T-cell (primary cell): ENCODE measurements around the gene DAPK1. TPM values are rescaled to one million over a fixed set of nuclear protein-coding genes. Genes with fewer than 3 reads are reported as not detected.

Experiments used
- ATAC-seq, 4 experiments: fragments of 200-7000 bp in 3 of 4; fragments of 150-1000 bp in 1 of 4; cut with Tn5 transposase; replicated peaks in 1 of 4; 1 replicate in 3 of 4; 2 replicates in 1 of 4; pipeline ENCODE4 v1.10.0; 2021; ENCODE audit warnings: moderate library complexity in 3 of 4, mild to moderate bottlenecking in 2 of 4, moderate number of reproducible peaks in 1 of 4
- CTCF ChIA-PET, 2 donors: fragments of 300-600 bp; sonication (Branson Sonifier 250); formaldehyde crosslinking; loops; one replicate each; lab custom pipeline; 2022; ENCODE audit warnings: antibody characterized with exemption in 2 of 2; lab: Charles Lee
- POLR2A ChIA-PET, 2 donors: fragments of 300-600 bp; sonication (Branson Sonifier 250); formaldehyde crosslinking; loops; one replicate each; lab custom pipeline; 2022; ENCODE audit warnings: antibody characterized with exemption in 2 of 2; lab: Charles Lee
- DNase-seq, 35 experiments: peaks; one replicate each; pipeline versions ENCODE4 v3.0.0 to v3.0.0-alpha.2; 2013 to 2023
- H3K27ac ChIP-seq: one replicate; pipeline ENCODE4 v1.5.1; 2013; ENCODE audit warnings: low read length
- H3K27me3 ChIP-seq, 2 experiments: replicated peaks in 1 of 2; 1 replicate in 1 of 2; 2 replicates in 1 of 2; pipeline versions ENCODE4 v1.6.1 to v1.7.0; 2013; ENCODE audit warnings: low read length in 1 of 2, mixed read lengths in 1 of 2; ENCODE audit not compliant: control insufficient read depth in 2 of 2, insufficient read depth in 2 of 2; ENCODE audit errors: extremely low read depth in 1 of 2
- H3K36me3 ChIP-seq, 2 donors: 1 replicate in 1 of 2; 2 replicates in 1 of 2; pipeline versions ENCODE4 v1.6.1 to v1.7.0; 2013; ENCODE audit warnings: low read length in 1 of 2; ENCODE audit not compliant: control insufficient read depth in 2 of 2, insufficient read depth in 1 of 2; ENCODE audit errors: extremely low read depth in 1 of 2
- H3K4me1 ChIP-seq, 2 experiments: 1 replicate in 1 of 2; 2 replicates in 1 of 2; pipeline versions ENCODE4 v1.6.1 to v1.7.0; 2013; ENCODE audit warnings: low read length in 2 of 2, mixed read lengths in 1 of 2; ENCODE audit not compliant: insufficient read depth in 2 of 2, control insufficient read depth in 1 of 2; ENCODE audit errors: extremely low read depth in 1 of 2
- H3K4me3 ChIP-seq, 2 donors: 1 replicate in 1 of 2; 2 replicates in 1 of 2; pipeline versions ENCODE4 v1.5.1 to v1.7.0; 2013; ENCODE audit warnings: mild to moderate bottlenecking in 2 of 2, low read length in 1 of 2, moderate library complexity in 1 of 2; ENCODE audit not compliant: control insufficient read depth in 1 of 2; ENCODE audit errors: extremely low read depth in 1 of 2
- H3K9me3 ChIP-seq: 2 replicates; pipeline ENCODE4 v1.7.0; 2013
- H3K27ac Mint-ChIP-seq, 2 donors: one replicate each; pipeline ENCODE4 v1.8.0; 2020 to 2021; ENCODE audit warnings: mild to moderate bottlenecking in 2 of 2, mixed read lengths in 2 of 2
- H3K27me3 Mint-ChIP-seq, 2 donors: one replicate each; pipeline ENCODE4 v1.8.0; 2021 to 2022; ENCODE audit warnings: mixed read lengths in 2 of 2
- H3K36me3 Mint-ChIP-seq: one replicate; pipeline ENCODE4 v1.8.0; 2021; ENCODE audit warnings: mixed read lengths
- H3K4me1 Mint-ChIP-seq, 3 donors: one replicate each; pipeline ENCODE4 v1.8.0; 2020 to 2022; ENCODE audit warnings: mixed read lengths in 3 of 3, mild to moderate bottlenecking in 1 of 3
- H3K4me3 Mint-ChIP-seq, 3 donors: one replicate each; pipeline ENCODE4 v1.8.0; 2020 to 2022; ENCODE audit warnings: mild to moderate bottlenecking in 3 of 3, mixed read lengths in 3 of 3, moderate library complexity in 3 of 3
- H3K9me3 Mint-ChIP-seq, 3 donors: one replicate each; pipeline ENCODE4 v1.8.0; 2020 to 2022; ENCODE audit warnings: mixed read lengths in 3 of 3
- WGBS: methylation state at CpG from one replicate; pipeline ENCODE4 v1.1.5; 2013; ENCODE audit warnings: missing lambda C conversion rate; ENCODE audit not compliant: insufficient coverage; 5-methylcytosine and 5-hydroxymethylcytosine counted together
- total RNA-seq, 35 experiments: library from RNA in 6 of 35; stranded (reverse) in 6 of 35; fragments of 120-200 nt in 1 of 35; gene quantifications; one replicate each; pipeline versions ENCODE4 v1.2.1 to v1.2.4 and lab custom pipeline; 2013 to 2026

DAPK1 gene
- total RNA-seq, 5 donors from 2014 or later (not counting 1 experiment from before 2014, with no cell fraction given), result 1.7 to 4.2 (median 2.8) TPM

DNA sequence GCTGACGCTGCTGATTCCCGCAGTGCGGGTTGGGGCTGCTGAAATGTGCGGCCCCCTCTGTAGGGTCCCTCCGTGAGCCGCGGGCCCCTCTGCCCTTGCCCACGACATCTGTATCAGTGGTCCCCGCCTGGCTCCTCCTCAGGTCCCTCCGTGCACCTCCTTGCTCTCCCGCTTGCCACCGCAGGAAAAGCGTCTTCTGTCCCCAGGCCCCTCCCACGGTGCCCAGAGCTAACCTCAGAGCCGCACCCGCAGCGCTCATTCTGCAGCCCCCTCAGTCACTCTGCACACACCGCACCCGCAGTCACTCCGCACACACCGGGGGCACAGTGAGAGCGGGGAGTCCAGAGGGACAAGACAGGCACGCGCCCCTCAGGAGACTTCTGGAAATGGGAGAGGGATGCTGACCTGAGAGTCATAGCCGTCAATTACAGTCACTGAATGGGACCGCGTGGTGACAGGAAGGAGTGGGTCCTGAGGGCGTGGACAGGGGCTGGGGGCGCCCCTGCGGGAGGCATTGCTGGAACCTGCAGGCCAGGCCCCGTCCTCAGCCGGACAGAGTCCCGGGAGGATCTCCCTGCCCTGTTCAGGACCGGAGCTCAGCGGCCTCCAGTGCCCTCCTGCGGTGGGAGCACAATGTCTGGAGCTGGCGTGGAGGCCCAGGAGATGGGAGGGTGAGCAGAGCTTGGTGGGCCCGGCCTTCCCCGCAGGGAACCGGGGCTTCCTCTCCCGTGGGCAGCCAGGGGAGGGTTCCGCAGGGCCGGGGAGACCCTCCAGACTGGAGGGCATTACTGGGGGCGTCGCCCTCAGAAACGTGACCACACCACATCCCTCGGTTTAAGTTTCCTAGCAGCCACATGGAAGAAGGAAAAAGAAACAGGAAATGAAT lies 162.1 kb downstream of the DAPK1 start:
- H3K9me3 Mint-ChIP-seq, result no peaks in the 10 kb centered on the region
- ChIA-PET CTCF (no interaction called here), POLR2A (no interaction called here)
- H3K36me3 Mint-ChIP-seq, result no peaks in the 10 kb centered on the region
- Histone ChIP-seq H3K4me1 (no peaks in the 10 kb centered on the region), H3K4me3 (no peak overlapping the region), H3K9me3 (no peaks in the 10 kb centered on the region), H3K27ac (no peak overlapping the region), H3K27me3 (peaks cover 0 to 12% of the 10 kb centered on the region in 2 experiments), H3K36me3 (no peaks in the 10 kb centered on the region)
- WGBS, result 91% methylated on average over 37 of the region's 47 CpGs
- no peak for ATAC-seq
- DNase-seq, result no peak
- H3K27ac Mint-ChIP-seq, result no peak overlapping the region
- no peaks in the 10 kb centered on the region for H3K4me1 Mint-ChIP-seq
- peaks cover 5% of the 10 kb centered on the region in 2 donors for H3K27me3 Mint-ChIP-seq
- no peak overlapping the region for H3K4me3 Mint-ChIP-seq

GRCh38 chr9:87661241-87661640 lies 163.6 kb downstream of the DAPK1 start:
- Mint-ChIP-seq H3K4me1 (no peaks in the 10 kb centered on the region), H3K27me3 (peaks cover 3 to 4% of the 10 kb centered on the region in 2 donors), H3K36me3 (no peaks in the 10 kb centered on the region), H3K9me3 (no peaks in the 10 kb centered on the region), H3K27ac (no peak overlapping the region), H3K4me3 (no peak overlapping the region)
- Histone ChIP-seq H3K27me3 (peaks cover 0 to 12% of the 10 kb centered on the region in 2 experiments), H3K36me3 (no peaks in the 10 kb centered on the region), H3K27ac (no peak overlapping the region), H3K4me3 (no peak overlapping the region), H3K9me3 (no peaks in the 10 kb centered on the region), H3K4me1 (no peaks in the 10 kb centered on the region)
- CTCF ChIA-PET, result no interaction called here
- no peak for ATAC-seq
- WGBS, result no CpG with 5 or more reads among the region's 1 CpG
- no peak for DNase-seq
- POLR2A ChIA-PET, result no interaction called here

DNA sequence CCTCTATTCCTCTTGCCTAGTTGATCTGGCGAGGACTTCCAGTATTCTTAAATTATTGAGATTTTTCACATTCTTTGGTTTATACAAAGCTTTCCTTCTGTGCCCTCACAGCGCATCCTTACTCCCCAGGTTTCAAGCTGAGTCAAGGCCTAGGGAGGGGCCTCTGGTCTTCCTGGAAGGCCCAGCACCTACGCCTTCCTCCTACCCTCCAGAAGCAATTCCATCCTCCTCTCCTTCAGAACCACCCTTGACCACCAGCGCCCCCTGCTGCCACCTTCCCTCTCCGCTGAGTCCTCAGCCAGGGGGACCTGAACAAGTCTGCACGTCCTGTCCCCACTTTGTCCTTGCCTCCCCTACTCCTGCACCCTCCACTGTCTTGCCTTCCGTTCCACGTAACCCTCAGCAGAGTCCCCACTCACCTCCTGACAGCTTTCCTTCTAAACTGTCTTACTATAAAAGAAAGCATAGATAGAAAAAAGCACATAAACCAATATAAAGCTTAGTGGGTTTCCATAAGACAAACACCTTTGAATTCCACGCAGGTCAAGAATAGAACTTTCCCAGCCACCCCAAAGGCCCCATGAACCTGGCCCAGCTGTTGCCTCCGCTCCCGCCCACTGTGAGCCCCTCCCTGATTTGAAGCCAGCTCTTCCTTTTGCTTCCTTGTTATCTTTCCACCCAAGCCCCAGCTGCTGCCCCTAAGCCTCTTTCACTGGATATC lies 165.3 kb downstream of the DAPK1 start:
- no peak overlapping the region for H3K27ac Mint-ChIP-seq
- Histone ChIP-seq H3K27ac (no peak overlapping the region), H3K27me3 (peaks cover 0 to 12% of the 10 kb centered on the region in 2 experiments), H3K9me3 (no peaks in the 10 kb centered on the region), H3K36me3 (no peaks in the 10 kb centered on the region), H3K4me3 (no peak overlapping the region), H3K4me1 (no peaks in the 10 kb centered on the region)
- H3K9me3 Mint-ChIP-seq, result peaks cover 0 to 7% (median 0%) of the 10 kb centered on the region in 3 donors
- no peaks in the 10 kb centered on the region for H3K36me3 Mint-ChIP-seq
- no peak overlapping the region for H3K4me3 Mint-ChIP-seq
- ChIA-PET POLR2A (no interaction called here), CTCF (no interaction called here)
- ATAC-seq, result no peak
- DNase-seq, result peak in 17 of 35 experiments; percentile 8 to 43 (median 25)
- 72% methylated on average over 8 of the region's 11 CpGs for WGBS
- H3K4me1 Mint-ChIP-seq, result no peaks in the 10 kb centered on the region
- H3K27me3 Mint-ChIP-seq, result peaks cover 3 to 4% of the 10 kb centered on the region in 2 donors

GRCh38 chr9:87663556-87663955 lies 165.9 kb downstream of the DAPK1 start:
- H3K9me3 Mint-ChIP-seq, result peaks cover 0 to 7% (median 0%) of the 10 kb centered on the region in 3 donors
- 83% methylated on average over 6 of the region's 6 CpGs for WGBS
- H3K27me3 Mint-ChIP-seq, result peaks cover 3 to 4% of the 10 kb centered on the region in 2 donors
- no peak overlapping the region for H3K27ac ChIP-seq
- H3K27me3 ChIP-seq, result peaks cover 0 to 12% of the 10 kb centered on the region in 2 experiments
- H3K4me1 Mint-ChIP-seq, result no peaks in the 10 kb centered on the region
- POLR2A ChIA-PET, result no interaction called here
- no peaks in the 10 kb centered on the region for H3K9me3 ChIP-seq
- H3K4me3 Mint-ChIP-seq, result no peak overlapping the region
- H3K4me1 ChIP-seq, result no peaks in the 10 kb centered on the region
- no peak overlapping the region for H3K4me3 ChIP-seq
- DNase-seq (no peak), ATAC-seq (no peak)
- H3K27ac Mint-ChIP-seq, result no peak overlapping the region
- CTCF ChIA-PET, result no interaction called here
- no peaks in the 10 kb centered on the region for H3K36me3 Mint-ChIP-seq
- H3K36me3 ChIP-seq, result no peaks in the 10 kb centered on the region

DNA sequence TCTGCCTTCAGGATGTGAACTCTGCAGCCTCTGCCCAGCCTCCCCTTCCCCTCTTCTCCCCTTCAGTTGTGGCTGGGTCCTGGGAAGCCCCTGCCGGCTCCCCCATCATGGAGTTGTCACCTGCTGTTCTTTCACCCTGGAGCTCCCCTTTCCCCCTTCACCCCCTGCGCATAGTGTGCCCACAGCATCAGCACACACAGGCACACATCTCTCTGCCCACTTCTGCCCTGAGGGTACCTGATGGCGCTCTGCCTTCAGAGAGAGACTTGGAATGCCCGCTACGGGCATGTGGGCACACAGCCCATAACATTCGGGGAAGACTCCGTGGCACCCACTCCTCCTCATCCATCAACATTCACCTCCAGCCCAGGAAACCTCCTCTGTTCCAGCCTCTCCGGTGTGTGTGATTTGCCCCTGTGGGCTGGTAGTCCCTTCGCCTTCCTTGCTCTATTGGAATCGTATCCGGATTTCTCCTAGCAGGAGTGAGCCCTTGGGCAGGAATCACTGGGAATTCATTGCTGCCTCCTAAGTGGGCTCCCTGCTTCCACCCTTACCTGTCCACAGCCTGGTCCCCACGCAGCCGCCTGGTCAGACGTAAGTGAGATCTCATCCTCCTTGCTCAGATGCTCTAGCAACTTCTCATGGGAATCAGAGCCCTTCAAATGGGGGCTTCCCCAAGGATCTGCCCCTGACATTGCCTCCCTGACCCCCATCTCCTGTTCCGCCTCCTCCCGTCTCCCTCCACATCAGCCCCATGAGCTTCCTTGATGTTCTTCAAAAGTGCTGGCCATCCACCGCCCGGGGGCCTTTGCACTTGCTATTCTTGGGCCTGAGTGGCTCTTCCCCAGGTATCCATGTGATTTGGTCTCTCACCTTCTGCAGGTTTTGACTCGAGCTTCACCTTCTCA lies 166.7 kb downstream of the DAPK1 start:
- no peak overlapping the region for H3K4me3 ChIP-seq
- 92% methylated on average over 19 of the region's 19 CpGs for WGBS
- ATAC-seq (no peak), DNase-seq (no peak)
- Mint-ChIP-seq H3K36me3 (no peaks in the 10 kb centered on the region), H3K4me3 (no peak overlapping the region), H3K27ac (no peak overlapping the region), H3K4me1 (no peaks in the 10 kb centered on the region), H3K9me3 (peaks cover 0 to 7% (median 0%) of the 10 kb centered on the region in 3 donors), H3K27me3 (peaks cover 3 to 4% of the 10 kb centered on the region in 2 donors)
- POLR2A ChIA-PET, result no interaction called here
- no peaks in the 10 kb centered on the region for H3K36me3 ChIP-seq
- CTCF ChIA-PET, result no interaction called here
- no peak overlapping the region for H3K27ac ChIP-seq
- H3K9me3 ChIP-seq, result no peaks in the 10 kb centered on the region
- H3K4me1 ChIP-seq, result no peaks in the 10 kb centered on the region
- H3K27me3 ChIP-seq, result peaks cover 0 to 12% of the 10 kb centered on the region in 2 experiments

- Mint-ChIP-seq H3K27ac (no peak overlapping the region), H3K9me3 (peaks cover 0 to 7% (median 0%) of the 10 kb centered on the region in 3 donors), H3K36me3 (no peaks in the 10 kb centered on the region), H3K27me3 (peaks cover 3 to 4% of the 10 kb centered on the region in 2 donors), H3K4me3 (no peak overlapping the region), H3K4me1 (no peaks in the 10 kb centered on the region)
- no peaks in the 10 kb centered on the region for H3K36me3 ChIP-seq
- H3K27ac ChIP-seq, result no peak overlapping the region
- H3K9me3 ChIP-seq, result no peaks in the 10 kb centered on the region
- WGBS, result 77% methylated on average over 6 of the region's 6 CpGs
- H3K27me3 ChIP-seq, result peaks cover 0 to 12% of the 10 kb centered on the region in 2 experiments
- DNase-seq (no peak), ATAC-seq (no peak)
- ChIA-PET POLR2A (no interaction called here), CTCF (no interaction called here)
- no peak overlapping the region for H3K4me3 ChIP-seq
- H3K4me1 ChIP-seq, result no peaks in the 10 kb centered on the region
Measured at GRCh38 chr9:87665505-87665904, 167.8 kb downstream of the DAPK1 start.
